ENCODE measurements around the gene NLRC5. TPM values are rescaled to one million over a fixed set of nuclear protein-coding genes. Genes with fewer than 3 reads are reported as not detected.
"Not testable (repeated sequence)": the region's sequence is repeated elsewhere in the genome, so short reads cannot be mapped to it uniquely, and the experiment has no call there.

The NLRC5 gene
- total RNA-seq, 1 experiment from 2014 or later, result 0.80 TPM

- Histone ChIP-seq H3K36me3 (replicated peaks; ENCODE audit: control insufficient read depth, insufficient read depth, low read length) (no peaks in the 10 kb centered on the region), H3K4me3 (ENCODE audit: insufficient read depth, low read depth, low read length) (no peak overlapping the region), H3K27me3 (ENCODE audit: control insufficient read depth, insufficient read depth, low read length) (no peaks in the 10 kb centered on the region)
- DNase-seq, result peak; percentile 9
Measured at GRCh38 chr16:56970934-56971767, 18.2 kb upstream of the NLRC5 start.

GRCh38 chr16:56971768-56972043 lies 17.7 kb upstream of the NLRC5 start:
- Histone ChIP-seq H3K4me3 (ENCODE audit: insufficient read depth, low read depth, low read length) (no peak overlapping the region), H3K36me3 (replicated peaks; ENCODE audit: control insufficient read depth, insufficient read depth, low read length) (no peaks in the 10 kb centered on the region), H3K27me3 (ENCODE audit: control insufficient read depth, insufficient read depth, low read length) (no peaks in the 10 kb centered on the region)
- peak; percentile 19 for DNase-seq

- no peaks in the 10 kb centered on the region for H3K36me3 ChIP-seq (replicated peaks; ENCODE audit: control insufficient read depth, insufficient read depth, low read length)
- no peak overlapping the region for H3K4me3 ChIP-seq (ENCODE audit: insufficient read depth, low read depth, low read length)
- H3K27me3 ChIP-seq (ENCODE audit: control insufficient read depth, insufficient read depth, low read length), result no peaks in the 10 kb centered on the region
- DNase-seq, result peak; percentile 41
Measured at GRCh38 chr16:56972403-56973293, 16.7 kb upstream of the NLRC5 start.

GRCh38 chr16:56973294-56973689 lies 16.1 kb upstream of the NLRC5 start:
- no peaks in the 10 kb centered on the region for H3K36me3 ChIP-seq (replicated peaks; ENCODE audit: control insufficient read depth, insufficient read depth, low read length)
- peak; percentile 16 for DNase-seq
- H3K27me3 ChIP-seq (ENCODE audit: control insufficient read depth, insufficient read depth, low read length), result no peaks in the 10 kb centered on the region
- H3K4me3 ChIP-seq (ENCODE audit: insufficient read depth, low read depth, low read length), result no peak overlapping the region

- DNase-seq; H3K4me3 ChIP-seq (ENCODE audit: insufficient read depth, low read depth, low read length); H3K27me3 ChIP-seq (ENCODE audit: control insufficient read depth, insufficient read depth, low read length); H3K36me3 ChIP-seq (replicated peaks; ENCODE audit: control insufficient read depth, insufficient read depth, low read length): not testable (repeated sequence)
Measured at GRCh38 chr16:56973899-56974298, 15.5 kb upstream of the NLRC5 start.

- Histone ChIP-seq H3K27me3 (ENCODE audit: control insufficient read depth, insufficient read depth, low read length) (no peaks in the 10 kb centered on the region), H3K4me3 (ENCODE audit: insufficient read depth, low read depth, low read length) (no peak overlapping the region), H3K36me3 (replicated peaks; ENCODE audit: control insufficient read depth, insufficient read depth, low read length) (no peaks in the 10 kb centered on the region)
- peak; percentile 3 for DNase-seq
Measured at GRCh38 chr16:56974549-56975300, 14.6 kb upstream of the NLRC5 start.

- Histone ChIP-seq H3K4me3 (ENCODE audit: insufficient read depth, low read depth, low read length) (no peak overlapping the region), H3K36me3 (replicated peaks; ENCODE audit: control insufficient read depth, insufficient read depth, low read length) (no peaks in the 10 kb centered on the region), H3K27me3 (ENCODE audit: control insufficient read depth, insufficient read depth, low read length) (no peaks in the 10 kb centered on the region)
- DNase-seq, result peak; percentile 9
Measured at GRCh38 chr16:56975714-56976113, 13.6 kb upstream of the NLRC5 start.

- Histone ChIP-seq H3K4me3 (ENCODE audit: insufficient read depth, low read depth, low read length) (no peak overlapping the region), H3K36me3 (replicated peaks; ENCODE audit: control insufficient read depth, insufficient read depth, low read length) (no peaks in the 10 kb centered on the region), H3K27me3 (ENCODE audit: control insufficient read depth, insufficient read depth, low read length) (no peaks in the 10 kb centered on the region; the same call in 1 of the 2 replicates)
- DNase-seq, result peak; percentile 13
Measured at GRCh38 chr16:56977216-56977615, 12.1 kb upstream of the NLRC5 start.

GRCh38 chr16:56977823-56978430 lies 11.4 kb upstream of the NLRC5 start:
- no peak overlapping the region for H3K4me3 ChIP-seq (ENCODE audit: insufficient read depth, low read depth, low read length)
- no peaks in the 10 kb centered on the region for H3K36me3 ChIP-seq (replicated peaks; ENCODE audit: control insufficient read depth, insufficient read depth, low read length)
- DNase-seq, result peak; percentile 10
- no peaks in the 10 kb centered on the region; the same call in 1 of the 2 replicates for H3K27me3 ChIP-seq (ENCODE audit: control insufficient read depth, insufficient read depth, low read length)

- Histone ChIP-seq H3K36me3 (replicated peaks; ENCODE audit: control insufficient read depth, insufficient read depth, low read length) (no peaks in the 10 kb centered on the region), H3K27me3 (ENCODE audit: control insufficient read depth, insufficient read depth, low read length) (no peaks in the 10 kb centered on the region; the same call in 1 of the 2 replicates), H3K4me3 (ENCODE audit: insufficient read depth, low read depth, low read length) (no peak overlapping the region)
- DNase-seq, result no peak
Measured at GRCh38 chr16:56980201-56980535, 9.2 kb upstream of the NLRC5 start.

GRCh38 chr16:56980792-56981724 lies 8.3 kb upstream of the NLRC5 start:
- Histone ChIP-seq H3K27me3 (ENCODE audit: control insufficient read depth, insufficient read depth, low read length) (no peaks in the 10 kb centered on the region; the same call in 1 of the 2 replicates), H3K36me3 (replicated peaks; ENCODE audit: control insufficient read depth, insufficient read depth, low read length) (no peaks in the 10 kb centered on the region), H3K4me3 (ENCODE audit: insufficient read depth, low read depth, low read length) (no peak overlapping the region)
- DNase-seq, result no peak

GRCh38 chr16:56981729-56982271 lies 7.6 kb upstream of the NLRC5 start:
- Histone ChIP-seq H3K36me3 (replicated peaks; ENCODE audit: control insufficient read depth, insufficient read depth, low read length) (no peaks in the 10 kb centered on the region), H3K4me3 (ENCODE audit: insufficient read depth, low read depth, low read length) (no peak overlapping the region), H3K27me3 (ENCODE audit: control insufficient read depth, insufficient read depth, low read length) (no peaks in the 10 kb centered on the region; the same call in 1 of the 2 replicates)
- DNase-seq, result no peak

GRCh38 chr16:56982695-56983094 lies 6.7 kb upstream of the NLRC5 start:
- Histone ChIP-seq H3K4me3 (ENCODE audit: insufficient read depth, low read depth, low read length) (no peak overlapping the region), H3K36me3 (replicated peaks; ENCODE audit: control insufficient read depth, insufficient read depth, low read length) (no peaks in the 10 kb centered on the region), H3K27me3 (ENCODE audit: control insufficient read depth, insufficient read depth, low read length) (peaks cover 2% of the 10 kb centered on the region; the same call in 1 of the 2 replicates)
- DNase-seq, result peak; percentile 12

All from H7 (cell line).